HG03064 (cell line): ENCODE data around the gene ANKIB1.

ENCODE experiments used
- ATAC-seq: cut with Tn5 transposase; IDR thresholded peaks from one replicate; pipeline ENCODE4 v1.9.1; 2021; ENCODE audit warnings: low read depth; ENCODE audit not compliant: unreplicated experiment

The ANKIB1 gene

DNA sequence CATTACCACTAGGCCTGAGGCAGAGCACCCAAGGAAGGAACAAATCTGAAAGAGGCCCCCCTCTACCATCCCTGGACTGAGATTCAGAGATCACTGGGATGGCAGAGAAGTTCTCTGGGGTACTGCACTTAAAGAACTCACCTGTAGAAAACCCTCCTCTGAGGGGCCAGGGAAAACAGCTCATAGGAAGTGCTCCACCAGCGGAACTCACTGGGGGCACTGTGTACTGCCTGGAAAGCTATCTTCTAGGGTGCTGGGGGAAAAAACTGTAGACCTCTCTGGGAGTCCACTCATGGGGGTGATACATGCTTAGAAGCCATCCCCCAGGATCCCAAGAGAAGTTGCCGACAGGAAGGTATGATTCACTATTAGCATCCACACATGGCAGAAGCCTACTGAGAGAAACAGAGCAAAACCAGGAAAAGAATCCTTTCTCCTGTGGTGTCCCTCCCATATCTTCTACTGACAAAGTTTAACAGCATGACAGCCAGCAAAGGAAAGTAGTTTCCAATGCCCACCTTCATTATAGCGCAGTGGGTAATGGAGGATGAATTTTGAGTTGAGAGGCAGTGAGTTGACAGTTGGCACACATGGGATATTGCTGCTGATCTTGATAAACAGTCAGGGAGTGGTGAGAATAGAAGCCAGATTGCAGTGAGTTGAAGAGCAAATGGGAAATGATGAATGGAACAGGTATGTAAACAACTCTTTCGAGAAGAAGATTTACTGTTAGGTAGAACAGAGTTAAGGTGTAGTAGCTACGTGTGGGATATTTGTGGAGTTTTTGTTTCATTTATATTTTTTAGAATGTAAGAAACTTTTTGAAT is 20.9 kb downstream of the ANKIB1 start:
- ATAC-seq, result no peak

DNA sequence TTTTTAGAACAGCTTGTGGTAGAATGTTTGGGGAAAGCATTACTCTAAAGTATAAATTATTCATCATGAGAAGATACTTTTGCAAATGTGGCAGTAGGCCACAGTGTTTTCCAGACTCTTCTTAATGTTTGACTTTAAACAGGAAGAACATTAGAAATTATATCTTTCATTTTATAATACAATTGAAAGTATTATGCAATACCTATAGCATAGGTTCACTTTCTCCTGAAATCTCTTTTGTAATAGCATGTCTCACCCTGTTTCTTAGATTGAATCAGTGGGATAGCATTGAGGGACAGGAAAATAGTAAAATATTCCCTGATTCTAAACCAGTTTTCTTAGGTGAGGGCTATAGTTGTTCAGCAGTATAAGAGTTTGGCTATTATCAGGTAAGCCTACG is 23.1 kb downstream of the ANKIB1 start:
- no peak for ATAC-seq

DNA sequence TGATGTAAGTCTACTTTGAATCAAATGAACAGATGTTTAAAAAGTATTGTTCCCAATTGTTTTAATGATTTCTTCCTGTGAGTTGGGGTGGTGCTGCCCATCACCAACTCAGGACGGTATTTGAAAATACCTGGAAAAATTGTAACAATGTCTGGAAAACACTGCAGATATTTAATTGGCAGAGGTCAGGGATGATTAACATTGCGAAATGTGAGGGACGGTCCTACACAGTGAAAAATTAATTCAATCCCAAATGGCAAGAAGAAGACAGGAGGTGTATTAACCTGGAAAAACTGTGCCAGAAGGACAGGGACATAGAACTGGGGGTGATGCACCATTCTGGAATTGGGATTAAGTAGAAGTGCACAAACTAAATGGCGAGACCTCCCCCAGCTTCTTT is 29.6 kb downstream of the ANKIB1 start:
- ATAC-seq, result no peak

DNA sequence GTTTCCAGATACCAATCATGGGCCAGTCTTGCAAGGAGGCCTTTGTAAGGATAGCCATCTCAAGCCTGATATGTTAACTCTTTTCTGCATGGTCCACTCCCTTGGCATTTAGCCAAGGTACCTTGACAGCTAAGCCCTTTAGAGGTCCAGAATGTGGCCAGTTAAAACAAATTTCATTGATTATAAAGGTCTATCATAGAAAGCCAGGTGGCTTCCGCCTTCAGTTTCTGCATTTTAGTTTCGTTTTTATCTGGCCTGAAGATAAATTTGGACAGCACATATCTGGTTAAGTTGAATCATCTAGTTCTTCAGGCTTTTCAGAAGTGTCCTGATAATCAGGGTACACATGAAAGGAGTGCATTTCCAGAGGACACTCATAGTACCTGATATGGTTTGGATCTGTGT is 30.7 kb downstream of the ANKIB1 start:
- ATAC-seq, result peak; percentile 89

DNA sequence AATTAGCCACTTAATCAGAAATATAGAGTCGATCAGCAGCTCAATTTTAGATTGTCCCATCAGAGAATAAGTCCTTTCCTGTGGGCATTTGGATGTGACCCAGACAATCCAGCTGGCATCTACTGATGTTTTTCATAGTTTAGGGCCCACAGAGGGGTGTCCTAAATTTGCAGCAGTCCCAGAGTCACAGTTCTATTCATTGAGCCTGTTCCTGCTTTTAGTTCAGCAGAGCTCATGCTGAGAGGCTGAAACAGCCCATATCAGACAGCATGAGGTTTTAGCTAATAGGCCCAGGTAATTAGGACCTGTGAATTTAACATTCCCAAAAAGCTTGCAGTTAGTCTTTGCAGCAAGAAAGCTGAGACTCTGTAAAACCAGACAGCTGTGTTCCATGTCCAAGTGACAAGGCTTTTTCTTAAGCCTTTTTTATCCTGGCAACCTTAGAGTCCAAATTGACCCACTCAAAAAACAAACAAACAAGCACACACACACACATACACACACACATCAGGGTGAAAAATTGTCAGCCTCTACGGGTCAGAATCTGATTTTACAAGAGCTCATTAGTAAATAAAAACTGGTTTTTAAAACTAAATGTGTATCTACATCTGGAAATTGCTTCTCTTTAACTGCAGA is 33.7 kb downstream of the ANKIB1 start:
- ATAC-seq, result no peak

DNA sequence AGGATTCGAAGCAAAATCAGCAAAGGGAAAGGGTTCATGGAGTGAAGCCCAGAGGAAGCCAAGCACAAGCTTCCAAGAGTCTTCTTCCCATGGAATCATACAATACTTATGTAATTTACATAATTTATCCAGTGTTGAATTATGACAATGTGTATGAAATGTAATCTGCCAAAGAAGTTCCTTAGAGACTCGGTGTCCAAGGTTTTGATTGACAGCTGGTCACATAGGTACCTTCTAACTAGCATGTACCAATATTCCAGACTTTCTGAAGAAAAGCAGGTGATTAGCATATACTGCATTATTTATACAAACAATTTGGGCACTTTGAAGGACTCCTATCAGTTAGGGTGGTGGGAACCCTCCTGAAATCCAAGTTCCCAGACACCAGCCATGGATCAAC is 35.3 kb downstream of the ANKIB1 start:
- no peak for ATAC-seq

DNA sequence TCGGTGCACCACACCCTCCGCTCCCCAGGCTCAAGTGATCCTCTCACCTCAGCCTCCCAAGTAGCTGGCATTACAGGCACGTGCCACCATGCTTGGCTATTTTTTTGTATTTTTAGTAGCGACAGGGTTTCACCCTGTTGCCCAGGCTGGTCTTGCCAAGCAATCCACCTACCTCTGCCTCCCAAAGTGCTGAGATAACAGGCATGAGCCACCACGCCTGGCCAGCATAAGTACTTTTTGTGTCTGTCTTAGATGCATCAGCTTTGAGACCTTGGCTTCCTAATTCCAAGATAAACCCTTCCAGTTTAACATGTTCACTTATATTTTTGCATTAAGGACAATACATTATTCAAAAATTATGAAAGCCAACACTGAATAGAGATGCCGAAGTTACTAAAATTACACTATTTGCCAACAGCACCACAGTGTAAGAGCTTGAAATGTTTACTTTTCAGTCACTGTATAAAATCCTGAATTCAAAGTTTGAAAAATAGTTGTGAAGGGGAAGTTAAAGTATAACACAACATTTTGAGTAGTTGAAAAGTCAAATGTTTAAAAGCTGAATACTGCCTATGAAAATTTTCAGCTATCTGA is 36.5 kb downstream of the ANKIB1 start:
- no peak for ATAC-seq

DNA sequence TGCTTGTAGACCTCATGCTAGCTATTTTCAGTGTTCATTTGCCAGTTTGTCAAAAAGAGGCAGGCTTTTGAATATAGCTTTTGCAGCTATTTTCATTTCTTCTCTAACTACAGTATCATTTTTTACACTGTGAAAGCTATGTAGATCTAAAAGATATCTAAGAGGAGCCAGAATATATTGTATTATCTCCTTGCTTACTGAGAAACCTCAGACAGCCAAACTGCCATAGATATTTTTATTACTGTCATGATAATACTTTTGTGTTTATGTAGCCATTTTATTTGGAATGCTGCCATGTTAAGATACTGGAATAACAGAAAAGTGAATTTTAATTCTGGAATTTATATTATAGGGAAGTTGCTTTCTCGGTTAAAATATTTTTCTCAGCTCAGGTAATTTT is 37.2 kb downstream of the ANKIB1 start:
- ATAC-seq, result no peak

DNA sequence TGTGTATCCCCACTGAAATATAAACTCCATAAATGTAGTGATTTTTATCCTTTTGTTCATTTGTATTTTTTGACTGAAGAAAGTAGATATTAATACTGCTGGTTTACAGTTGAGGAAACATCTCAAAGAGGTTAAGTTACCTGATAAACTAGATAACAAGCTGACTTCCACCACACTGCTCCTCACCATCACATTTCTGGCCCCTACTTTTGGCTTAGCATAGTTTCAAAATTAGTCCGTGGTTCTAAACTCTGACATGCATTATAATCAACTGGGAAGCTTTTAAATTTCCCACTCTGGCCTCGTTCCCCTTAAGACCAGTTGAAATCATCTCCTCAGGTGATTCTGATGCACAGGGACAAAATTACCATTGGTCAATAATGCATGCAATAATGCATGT is 43.5 kb downstream of the ANKIB1 start:
- ATAC-seq, result no peak

DNA sequence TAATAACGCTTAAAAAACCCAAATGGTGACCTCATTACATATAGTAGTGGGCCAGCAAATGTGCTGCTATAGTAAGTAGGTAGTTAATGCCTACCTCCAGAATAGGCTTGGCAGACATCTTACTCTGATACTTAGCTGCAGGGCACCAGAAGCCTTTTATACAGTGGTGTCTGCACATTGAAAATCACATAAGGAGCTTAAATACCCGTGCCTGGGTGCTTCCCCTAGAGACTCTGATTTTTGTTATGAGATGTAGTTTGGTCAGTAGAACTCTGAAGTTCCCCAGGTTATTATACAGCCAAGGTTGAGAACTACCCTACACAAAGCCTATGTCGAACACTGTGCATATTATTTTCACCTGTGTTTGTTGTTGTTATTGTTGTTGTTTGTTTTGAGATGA is 47.2 kb downstream of the ANKIB1 start:
- ATAC-seq, result no peak

GRCh38 chr7:92293896-92294590 is 48.3 kb downstream of the ANKIB1 start:
- ATAC-seq, result no peak

DNA sequence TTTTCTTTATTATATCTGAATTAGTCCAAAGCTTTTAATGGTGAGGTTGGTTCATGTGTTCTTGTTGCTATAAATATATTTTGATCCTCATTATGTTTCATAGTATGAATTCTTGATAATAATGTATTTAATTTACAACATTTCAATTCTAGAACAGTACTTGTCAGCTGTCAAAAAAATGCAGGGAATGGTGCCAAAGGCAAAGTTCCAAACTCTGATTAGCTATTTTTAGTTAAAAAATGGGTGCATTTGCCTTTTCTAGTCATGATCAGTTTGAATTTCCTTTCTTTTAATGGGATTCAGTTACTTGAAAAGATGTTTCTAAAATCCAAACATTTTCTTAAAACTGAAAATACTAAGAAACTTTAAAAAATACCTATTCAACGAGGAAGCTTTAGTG is 49.6 kb downstream of the ANKIB1 start:
- no peak for ATAC-seq

DNA sequence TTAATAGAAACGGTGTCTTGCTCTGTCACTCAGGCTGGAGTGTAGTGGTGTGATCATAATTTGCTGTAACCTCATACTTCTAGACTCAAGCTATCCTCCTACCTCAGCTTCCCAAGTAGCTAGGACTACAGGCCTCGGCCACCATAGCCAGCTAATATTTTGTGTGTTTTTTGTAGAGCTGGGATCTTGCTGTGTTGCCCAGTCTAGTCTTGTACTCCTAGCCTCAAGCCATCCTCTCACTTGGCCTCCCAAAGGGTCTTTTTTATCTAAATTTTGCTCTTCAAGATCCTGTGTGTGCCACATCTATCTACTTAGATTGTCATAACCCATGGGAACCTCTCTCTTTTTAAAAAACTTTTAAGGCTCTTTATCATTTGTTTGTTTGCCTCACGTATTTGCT is 50.5 kb downstream of the ANKIB1 start:
- ATAC-seq, result no peak

DNA sequence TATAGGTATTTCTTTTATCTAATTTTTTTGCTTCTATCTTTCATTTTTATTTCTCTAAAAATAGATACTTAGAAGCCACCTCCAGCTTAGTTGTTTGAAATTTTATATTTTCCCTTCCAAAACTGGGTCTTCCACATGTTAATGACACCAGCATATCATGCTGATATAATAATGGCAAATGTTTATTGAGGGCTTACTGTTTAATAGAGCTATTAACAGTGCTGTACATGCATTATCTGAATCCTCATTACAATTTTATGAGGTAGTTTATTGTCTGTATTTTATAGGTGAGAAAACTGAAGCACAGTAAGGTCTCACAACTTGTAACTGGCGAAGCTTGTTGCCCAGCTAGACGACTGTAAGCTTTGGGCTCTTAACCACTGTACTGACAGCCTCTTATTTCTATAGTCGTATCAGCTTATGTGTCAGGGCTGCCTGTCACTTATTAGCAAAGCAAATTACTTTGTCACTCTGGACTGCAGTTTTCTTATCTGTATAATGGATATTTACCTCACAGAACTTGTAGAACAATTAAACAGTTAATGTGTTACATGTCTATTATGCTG is 51.2 kb downstream of the ANKIB1 start:
- no peak for ATAC-seq

DNA sequence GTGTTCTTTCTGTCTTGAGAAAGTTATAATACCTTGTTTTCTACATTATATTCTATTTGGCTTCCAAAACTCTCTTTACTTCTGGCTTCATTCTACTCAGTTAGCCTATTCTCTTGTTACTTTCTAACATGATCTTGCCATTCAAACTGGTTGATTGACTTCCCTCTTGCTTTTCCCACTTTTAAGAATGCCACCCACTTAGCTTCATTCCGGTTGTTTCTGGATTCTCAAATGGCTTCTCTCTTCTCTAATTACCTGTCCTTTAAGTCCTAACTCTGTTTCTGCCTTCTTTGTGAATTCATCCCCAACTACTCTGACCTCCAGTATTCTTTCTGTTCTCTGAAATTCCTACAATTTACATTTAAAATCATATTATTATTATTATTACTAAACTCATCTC is 52.0 kb downstream of the ANKIB1 start:
- ATAC-seq, result no peak

DNA sequence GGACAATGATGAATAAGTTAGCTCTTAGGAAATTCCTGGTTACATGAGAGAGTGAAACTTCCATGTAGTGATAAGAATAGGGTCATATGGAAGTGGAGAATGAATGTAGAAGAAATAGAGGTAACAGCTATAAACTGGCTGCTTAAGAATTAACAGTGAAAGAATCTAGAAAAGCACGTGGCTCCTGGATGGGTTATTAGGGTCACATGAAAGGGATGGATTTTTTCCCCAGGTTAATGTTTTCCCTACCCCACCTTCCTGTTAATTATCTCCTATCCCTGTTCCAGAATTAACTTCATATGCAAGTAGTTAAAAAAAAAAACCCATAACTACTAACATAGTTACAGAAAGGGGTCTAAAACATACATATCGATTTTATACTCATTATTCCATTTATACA is 58.0 kb downstream of the ANKIB1 start:
- no peak for ATAC-seq

GRCh38 chr7:92304406-92304893 is 58.7 kb downstream of the ANKIB1 start:
- ATAC-seq, result no peak

DNA sequence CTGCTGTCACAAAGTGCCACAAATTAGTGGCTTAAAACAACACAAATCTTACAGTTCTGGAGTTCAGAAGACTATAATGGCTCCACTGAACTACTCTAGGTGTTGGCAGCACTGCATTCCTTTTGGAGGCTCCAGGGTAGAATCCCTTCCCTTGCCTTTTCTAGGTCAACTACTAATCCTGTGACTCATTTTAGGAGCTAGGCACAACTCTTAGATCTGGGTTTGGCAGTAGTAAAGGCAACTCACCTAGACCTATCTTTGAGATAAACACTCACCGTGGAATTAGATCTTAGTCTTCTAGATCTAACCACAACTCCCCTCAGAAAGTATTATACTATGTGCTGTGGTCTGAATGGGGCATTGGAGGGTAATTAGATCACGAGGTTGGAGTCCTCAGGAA is 60.4 kb downstream of the ANKIB1 start:
- no peak for ATAC-seq

DNA sequence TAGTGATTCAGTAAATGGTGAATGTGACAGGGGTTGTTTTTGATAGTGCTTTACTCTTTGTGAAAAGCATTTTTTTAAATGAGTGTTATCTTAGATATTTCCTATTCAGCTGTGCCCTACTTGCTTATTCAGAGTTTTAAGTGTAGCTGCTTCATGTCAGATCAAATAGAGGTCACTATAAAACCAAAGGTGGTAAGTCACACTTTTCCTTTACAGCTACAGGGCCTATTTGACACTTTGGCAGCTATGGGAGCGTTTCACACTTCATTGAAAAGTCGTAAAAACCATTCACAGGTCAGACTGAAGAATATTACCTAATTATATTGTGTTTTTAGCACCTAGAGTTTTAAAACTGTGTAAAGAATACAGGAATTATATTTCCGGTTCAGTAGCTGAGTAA is 67.3 kb downstream of the ANKIB1 start:
- no peak for ATAC-seq

GRCh38 chr7:92319243-92319642 is 73.5 kb downstream of the ANKIB1 start:
- no peak for ATAC-seq

- no peak for ATAC-seq
These were observed 79.4 kb downstream of the ANKIB1 start for GRCh38 chr7:92325173-92325572.
